HG03469 (cell line): ENCODE results near the gene CERS6.
A peak's percentile ranks its signal among the peaks of the same experiment; 100 is the strongest.
"Not testable (repeated sequence)": the region's sequence is repeated elsewhere in the genome, so short reads cannot be mapped to it uniquely, and the experiment has no call there.

Experiments
- ATAC-seq: cut with Tn5 transposase; IDR thresholded peaks from one replicate; pipeline ENCODE4 v1.9.1; 2021; ENCODE audit warnings: mild to moderate bottlenecking, moderate library complexity, moderate number of reproducible peaks; ENCODE audit not compliant: unreplicated experiment

Gene CERS6

DNA sequence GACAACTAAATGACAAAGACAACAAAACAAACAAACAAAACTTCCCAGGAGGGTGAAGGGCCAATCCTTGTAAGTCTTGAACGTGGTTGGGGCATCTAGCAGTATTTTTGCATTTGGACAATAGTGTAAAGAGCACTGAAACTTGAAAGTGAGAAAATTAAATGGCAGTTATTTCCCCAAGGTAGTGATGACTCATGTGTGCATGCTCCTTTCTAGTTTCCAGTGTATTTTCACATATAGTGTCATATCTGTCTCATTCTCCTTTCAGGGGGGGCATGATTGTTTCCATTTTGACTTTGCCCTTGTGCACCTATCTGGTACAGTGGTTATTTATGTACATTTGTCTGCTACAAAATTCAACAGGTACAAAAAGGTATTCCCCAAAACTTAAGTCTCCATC is 39.5 kb downstream of the CERS6 start:
- ATAC-seq = peak; percentile 91

DNA sequence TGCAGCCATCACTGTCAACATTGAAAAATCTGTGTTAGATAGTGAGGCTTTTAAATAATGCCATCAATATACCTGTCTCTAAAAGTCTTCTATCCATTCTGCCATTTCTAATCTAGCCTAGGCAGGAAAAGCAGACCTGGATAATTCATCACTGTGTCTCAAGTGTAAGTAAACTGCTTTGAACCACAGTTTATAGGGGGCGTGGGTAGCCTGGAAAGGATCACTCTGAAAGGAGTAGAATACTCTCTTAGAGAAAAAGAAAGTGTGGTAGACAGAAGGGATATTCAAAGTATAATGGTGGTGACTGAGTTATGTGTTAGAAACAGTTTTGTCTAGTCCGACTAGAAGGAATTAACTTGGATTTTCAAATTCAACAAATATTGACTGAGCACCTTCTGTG is 40.8 kb downstream of the CERS6 start:
- ATAC-seq = no peak

DNA sequence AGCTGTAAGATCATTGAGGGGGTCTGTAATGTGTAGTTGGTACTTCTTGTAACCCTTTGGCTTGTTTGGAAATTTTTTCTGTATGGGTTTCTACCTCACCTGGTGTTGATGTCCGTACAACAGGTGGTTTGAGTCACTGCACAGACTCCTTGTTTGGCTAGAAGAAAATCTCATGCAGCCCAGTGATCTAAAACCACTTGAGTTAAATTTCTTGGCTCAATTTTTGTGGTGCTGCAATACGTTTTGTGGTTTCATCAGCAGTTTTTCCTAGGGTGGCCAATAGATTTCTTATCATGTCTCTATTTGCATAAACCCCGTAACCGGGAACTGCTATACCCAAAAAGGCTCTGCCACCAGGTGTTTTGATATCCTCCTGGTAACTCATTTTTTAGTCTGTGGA is 43.4 kb downstream of the CERS6 start:
- ATAC-seq = no peak

DNA sequence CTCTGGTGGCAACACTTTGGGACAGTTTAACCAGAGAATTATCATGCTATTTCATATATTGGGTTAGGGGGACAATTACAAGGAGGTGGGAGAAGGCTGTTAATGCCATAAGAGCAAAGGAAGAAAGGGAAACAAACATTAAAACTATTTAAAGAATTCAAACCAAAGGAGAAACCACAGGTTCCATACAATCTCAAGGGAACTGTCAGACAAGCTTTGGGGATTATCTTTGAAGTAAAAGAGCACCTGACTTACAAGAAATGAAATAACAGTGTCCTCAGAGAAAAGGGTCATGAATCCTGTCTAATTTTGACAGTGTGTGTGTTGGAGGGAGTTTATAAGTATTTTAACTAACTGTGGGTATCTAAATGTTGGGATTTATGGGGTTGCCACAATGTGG is 44.4 kb downstream of the CERS6 start:
- ATAC-seq = no peak

DNA sequence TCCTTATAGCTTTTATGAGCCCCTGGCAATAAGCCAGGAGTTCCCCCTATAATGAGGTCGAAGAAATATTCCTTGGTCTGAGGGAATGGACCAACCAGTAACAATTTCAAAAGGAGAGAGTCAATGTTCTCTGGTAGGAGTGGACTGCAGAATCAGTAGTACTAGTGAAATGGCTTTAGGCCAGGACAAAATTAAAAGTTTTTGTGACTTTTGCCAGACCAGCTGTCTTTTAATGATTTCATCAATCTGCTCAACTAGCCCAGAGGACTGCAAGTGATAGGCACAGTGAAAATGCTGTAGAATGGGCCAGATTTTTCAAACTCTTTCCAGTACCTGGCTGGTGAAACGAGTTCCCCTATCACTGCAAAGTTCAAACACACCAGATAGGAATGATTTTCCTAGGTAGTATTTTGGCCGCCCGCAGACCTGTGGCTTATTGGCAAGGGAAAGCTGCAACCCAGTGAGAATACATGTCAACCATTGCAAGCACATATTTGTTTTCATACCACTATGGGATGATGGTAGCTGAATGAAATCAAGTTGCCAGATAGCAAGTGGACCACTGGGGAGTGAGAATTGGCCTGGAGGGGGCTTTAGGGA is 45.5 kb downstream of the CERS6 start:
- no peak for ATAC-seq

DNA sequence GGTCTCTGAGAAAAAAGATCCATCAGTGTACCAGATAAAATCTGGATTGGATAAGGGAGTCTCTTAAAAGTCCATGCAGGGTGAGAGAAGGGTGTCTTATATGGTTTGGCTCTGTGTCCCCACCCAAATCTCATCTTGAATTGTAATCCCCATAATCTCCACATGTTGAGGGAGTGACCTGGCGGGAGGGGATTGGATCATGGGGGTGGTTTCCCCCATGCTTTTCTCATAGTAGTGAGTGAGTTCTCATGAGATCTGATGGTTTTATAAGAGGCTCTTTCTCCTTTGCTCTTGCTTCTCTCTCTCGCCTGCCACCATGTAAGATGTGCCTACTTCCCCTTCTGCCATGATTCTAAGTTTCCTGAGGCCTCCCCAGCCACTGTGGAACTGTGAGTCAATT is 46.8 kb downstream of the CERS6 start:
- not testable (repeated sequence) for ATAC-seq

DNA sequence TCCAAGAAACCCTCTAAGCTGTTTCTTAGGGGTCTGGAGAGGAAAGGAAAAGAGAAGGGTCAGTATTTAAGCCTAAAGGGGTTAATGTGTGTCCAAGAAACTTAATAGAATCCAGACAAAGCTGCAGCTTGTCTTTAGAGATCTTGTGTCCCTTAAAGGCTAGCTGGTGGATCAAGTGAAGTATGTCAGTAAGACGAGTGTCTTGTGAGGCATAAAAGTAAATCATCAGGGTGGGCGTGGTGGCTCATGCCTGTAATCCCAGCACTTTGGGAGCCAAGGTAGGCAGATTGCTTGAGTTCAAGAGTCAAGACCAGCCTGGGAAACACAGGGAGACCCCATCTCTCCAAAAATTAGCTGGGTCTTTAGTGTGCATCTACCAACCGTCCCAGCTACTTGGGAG is 47.8 kb downstream of the CERS6 start:
- no peak for ATAC-seq

DNA sequence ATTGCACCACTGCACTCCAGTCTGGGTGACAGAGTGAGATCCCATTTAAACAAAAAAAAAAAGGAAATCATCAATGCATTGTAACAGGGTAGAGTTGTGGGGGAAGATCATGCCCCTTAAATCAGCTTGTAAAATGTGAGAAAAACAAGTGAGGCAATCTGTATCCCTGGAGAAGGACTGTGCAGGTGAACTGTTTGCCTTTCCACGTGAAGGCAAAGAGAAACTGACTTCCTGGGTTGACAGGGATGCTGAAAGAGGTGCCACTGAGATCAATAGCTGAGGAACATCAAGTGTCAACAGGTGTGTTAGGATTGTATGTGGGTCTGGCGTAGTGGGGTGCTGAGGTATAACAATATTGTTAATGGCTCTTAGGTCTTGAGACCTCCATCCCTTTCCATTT is 48.3 kb downstream of the CERS6 start:
- ATAC-seq = no peak

DNA sequence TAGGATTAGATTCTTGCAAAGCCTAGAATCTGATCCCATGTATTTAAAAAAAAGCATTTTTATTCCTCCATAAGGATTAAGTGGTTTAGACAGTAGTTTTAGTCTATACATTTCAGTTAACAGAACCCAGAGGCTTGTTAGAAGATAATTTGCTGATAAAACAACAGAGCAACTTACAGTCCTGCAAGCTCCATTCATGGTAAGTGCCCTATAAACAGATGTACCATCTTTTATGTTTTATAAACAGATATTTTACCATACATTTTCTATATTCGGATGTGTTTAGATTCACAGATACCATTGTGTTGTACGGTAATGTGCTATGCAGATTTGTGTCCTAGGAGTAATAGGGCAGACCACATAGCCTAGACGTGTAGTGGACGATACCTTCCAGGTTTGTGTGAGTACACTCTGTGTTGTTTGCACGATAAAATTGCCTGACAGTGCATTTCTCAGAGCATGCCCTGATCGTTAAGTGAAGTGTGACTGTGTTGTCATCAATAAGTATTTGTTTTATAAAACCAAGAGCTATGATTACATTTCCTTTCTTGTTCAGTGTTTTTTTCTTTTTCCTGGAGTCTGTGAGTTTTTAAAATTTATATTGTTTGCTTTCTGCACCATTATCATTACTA is 54.2 kb downstream of the CERS6 start:
- ATAC-seq = no peak

DNA sequence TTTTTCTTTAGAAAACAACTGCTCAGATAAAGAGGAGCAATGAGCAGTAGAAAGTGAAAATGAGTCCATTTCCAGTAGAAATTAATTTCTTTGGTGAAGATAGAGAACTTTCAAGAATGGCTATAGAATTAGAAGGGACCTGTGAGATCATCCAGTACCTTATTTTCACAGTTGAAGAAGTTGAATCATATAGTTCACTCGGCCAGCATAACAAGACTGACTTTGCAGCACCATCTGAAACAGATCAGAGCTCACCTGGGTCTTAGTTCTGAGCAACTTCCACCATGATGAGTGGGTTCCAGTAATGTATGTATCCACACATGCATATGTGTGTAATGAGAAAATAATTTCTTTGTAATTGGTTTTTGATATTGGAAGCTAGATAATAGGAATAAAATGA is 58.6 kb downstream of the CERS6 start:
- ATAC-seq = no peak

DNA sequence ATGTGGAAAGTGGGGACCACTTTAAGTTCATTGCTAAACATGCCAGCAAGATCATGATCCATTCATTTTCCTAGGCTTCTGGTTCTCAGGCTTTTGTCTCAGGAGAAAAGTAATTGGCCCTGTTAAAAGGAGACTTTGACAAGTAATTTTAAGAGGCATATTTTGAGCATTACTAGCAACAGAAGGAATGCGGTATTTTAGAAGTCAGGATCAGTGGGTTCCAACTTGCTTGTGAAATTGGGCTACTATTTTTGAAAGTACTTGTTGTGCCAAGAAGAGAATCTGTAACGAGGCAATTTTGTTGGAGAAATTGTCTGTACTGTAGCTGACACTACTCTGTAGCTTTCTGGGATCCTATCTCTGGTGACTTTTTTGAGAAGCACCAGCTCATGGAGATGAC is 59.4 kb downstream of the CERS6 start:
- ATAC-seq = no peak

DNA sequence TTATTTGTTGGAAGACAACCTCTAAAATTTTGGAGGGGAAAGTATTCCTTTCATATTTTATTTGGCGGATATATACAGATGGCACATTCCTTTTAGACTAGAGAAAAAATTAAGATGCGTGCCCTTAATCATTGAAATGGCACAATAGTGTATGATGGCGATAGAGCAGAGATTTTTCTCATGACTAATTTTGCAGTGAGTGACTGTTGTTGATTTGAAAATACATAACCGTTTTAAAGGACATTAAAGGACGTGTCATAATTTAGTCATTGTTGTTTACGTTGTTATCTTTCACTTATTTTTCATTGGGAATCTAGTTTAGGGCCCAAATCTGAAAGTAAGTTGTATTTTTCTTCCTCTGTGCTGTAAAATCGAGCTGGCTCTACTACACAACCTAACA is 61.7 kb downstream of the CERS6 start:
- ATAC-seq = no peak

DNA sequence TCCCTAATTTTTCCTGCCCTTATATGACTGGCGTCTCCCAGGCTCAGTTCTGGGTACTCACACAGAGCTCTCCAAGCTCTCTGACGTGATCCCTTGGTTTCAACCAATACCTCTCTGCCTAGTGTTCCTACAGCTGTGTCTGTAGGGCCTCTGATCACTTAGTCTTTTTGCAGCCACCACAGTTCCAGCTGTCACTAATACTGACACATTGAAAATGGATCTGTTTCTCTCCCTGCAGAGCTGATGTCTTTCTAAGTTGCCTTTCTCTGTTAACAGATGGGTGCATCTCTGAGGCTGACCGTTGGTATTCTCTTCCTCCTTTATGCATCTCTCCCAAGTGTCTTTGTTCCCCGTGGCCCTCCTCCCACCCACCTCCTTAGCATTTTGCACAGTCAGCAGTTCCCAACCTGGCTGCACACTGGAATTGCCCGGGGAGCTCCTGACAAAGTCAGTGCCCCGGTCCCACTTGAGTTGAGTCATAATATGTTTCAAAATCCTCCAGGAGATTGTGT is 62.5 kb downstream of the CERS6 start:
- ATAC-seq = no peak

DNA sequence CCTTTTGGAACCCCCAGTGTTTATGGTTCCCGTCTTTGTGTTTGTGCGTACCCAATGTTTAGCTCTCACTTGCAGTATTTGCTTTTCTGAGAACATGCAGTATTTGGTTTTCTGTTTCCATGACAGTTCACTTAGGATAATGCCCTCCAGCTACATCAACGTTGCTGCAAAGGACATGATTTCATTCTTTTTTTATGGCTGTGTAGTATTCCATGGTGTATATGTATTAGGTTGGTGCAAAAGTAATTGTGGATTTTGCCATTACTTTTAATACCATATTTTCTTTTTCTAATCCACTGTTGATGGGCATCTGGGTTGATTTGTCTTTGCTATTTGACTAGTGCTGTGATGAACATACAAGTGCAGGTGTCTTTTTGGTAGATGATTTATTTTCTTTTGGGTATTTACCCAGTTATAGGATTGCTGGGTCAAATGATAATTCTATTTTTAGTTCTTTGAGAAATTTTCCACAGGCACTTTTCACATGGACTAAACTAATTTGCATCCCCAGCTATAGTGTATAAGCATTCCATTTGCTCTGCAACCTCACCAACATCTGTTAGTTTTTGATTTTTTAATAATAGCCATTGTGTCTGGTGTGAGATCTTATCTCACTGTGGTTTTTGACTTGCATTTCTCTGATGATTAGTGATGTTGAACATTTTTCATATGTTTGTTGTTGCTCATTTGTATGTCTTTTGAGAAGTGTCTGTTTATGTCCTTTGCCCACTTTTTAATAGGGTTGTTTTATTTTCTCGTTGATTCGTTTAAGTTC is 63.6 kb downstream of the CERS6 start:
- ATAC-seq = no peak

DNA sequence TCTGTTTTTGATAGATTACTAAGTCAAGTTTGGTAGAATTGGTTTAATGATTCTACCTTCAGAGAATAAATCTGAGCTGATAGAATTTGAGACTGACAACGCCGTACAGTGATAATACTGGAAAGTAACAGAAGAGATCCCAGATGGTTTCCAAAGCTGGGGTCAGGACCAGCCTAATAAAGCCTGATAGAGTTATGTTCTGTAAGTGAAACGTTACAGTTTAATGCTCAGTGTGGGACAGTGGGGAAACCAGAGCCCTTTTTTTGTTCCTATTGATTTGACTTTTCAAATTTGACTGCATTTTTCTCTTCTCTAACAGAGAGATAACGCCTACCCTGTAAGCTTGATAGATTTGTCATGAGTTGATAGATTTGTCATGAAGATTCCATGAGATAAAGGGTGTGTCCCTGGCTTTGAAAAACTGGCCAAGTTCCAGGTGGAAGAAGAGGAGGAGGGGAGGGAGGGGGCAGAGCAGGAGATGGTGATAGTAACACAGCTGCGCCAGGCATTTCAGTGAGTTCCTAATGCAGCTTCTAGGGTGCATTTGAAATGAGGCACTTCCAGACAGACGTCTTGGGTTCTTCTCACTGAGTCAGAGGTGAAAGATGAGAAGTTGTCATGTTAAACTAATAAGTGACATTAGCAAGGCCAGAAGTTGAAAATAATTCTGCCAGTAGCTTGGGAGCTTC is 65.1 kb downstream of the CERS6 start:
- ATAC-seq = no peak

DNA sequence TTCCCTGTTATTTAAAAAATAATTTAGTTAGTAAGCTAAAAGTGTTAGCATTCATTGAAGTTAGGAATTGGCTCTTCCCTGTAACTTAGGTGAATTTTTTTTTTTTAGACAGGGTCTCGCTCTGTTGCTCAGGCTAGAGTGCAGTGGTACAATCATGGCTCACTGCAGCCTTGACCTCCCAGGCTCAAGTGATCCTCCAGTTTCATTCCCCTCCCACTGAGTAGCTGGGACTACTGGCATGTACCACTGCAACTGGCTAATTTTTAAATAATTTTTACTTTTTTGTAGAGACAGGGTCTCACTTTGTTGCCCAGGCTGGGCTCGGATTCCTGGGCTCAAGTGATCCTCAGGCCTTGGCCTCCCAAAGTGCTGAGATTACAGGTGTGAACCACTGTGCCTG is 66.4 kb downstream of the CERS6 start:
- ATAC-seq = no peak

DNA sequence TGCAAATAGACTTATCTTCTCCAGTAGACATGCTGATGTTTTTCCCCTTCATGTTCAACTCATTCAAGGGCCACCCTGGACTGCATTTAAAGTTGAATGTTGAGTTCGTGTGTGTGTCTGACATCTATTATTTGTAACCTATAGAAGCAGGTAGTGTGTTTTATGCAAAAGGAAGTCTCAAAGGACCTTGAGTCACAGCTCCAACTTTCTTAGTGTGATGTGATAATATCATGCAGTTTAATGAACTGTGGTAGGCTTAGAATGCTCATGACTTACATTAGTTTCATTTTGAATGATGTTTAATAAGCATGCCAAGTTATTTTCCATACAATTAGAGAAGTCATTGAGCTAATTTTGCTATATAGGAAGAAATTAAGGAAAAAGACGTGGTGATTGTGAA is 67.9 kb downstream of the CERS6 start:
- no peak for ATAC-seq

DNA sequence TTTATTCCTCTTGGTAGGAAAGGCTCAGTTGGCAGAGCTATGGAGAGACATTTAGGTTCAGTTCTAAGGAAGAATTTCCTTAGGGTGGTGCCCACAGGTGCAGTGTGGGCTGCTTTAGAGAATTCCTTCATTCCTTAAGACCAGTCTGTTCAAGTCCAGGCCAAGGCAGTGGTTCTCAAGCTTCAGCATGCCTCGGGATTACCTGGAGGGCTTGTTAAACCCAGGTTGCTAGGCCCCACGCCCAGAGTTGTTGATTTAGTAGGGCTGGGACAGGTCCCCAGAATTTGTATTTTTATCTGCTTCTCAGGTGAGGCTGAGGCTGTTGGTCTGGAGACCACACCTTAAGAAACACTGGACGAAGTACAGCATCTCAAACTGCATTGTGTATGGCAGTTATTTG is 68.9 kb downstream of the CERS6 start:
- ATAC-seq = no peak

DNA sequence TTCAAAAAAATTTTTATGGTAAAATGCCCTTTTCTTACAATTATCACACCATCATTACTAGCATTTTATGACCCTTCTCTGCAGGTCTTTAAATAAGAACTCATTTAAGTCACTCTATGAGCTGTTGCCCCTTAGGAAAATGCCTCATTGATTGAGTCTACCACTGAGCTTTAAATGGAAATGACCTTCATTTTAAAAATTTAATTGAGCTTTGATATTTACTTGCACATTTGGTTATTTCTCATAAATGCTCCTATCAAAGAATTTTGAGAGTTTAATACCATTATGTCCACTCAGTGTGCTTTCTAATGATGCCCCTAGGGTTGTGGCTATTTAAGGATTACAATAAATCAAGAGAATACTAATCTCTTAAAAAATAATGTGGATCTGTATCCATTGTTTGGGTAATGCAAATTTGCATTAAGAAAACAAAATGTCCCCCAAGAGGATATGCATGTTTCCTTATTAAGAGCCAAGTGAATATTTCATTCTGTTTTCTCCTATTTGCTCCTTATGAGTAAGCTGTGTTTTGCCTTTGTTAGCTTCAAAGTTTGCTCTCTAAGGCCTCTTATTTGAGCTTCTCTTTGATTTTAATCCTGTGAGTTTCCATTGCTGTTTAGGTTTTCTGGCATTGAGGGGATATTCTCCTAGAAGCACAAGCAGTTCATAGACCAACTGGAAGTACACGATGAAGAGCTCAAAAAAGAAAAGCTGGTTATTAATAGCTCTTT is 69.8 kb downstream of the CERS6 start:
- ATAC-seq = no peak

DNA sequence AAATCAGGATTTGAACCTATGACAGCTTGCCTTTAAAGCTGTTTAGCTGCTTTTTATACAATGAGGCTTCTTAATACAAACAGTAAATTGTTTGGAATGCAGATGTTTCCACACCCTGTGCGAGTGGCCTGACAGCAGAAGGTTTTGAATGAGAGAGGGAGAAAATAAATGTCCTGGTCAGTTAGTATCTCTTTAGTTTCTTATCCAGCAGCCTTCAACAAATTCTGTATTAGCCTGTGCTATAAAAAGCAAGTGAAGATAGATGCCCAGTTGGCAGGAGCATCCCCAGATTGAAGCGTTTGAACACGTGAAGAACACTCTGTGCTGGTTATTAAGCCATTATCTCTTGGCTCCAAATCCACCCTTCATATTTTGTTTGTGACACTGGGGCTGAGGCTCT is 70.6 kb downstream of the CERS6 start:
- no peak for ATAC-seq

DNA sequence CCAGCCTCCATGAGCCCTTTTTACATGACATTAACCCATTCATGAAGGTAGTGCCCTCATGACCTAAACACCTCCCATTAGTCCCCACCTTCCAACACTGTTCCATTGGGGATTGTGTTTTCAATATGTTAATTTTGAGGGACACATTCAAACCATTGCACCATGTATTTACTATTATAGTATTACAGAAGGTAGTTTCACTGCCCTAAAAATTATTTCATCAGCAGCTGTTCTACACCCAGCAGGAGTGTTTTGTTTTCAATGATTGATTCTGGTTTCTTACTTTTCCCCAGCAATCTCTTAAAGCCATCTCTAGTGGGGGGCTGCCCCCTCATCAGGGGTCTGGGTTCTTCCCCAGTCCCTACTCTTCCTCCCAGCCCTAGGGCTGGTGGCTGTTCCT is 71.9 kb downstream of the CERS6 start:
- ATAC-seq = no peak
